ENCODE measurements around the gene BEST2.

Gene BEST2

DNA sequence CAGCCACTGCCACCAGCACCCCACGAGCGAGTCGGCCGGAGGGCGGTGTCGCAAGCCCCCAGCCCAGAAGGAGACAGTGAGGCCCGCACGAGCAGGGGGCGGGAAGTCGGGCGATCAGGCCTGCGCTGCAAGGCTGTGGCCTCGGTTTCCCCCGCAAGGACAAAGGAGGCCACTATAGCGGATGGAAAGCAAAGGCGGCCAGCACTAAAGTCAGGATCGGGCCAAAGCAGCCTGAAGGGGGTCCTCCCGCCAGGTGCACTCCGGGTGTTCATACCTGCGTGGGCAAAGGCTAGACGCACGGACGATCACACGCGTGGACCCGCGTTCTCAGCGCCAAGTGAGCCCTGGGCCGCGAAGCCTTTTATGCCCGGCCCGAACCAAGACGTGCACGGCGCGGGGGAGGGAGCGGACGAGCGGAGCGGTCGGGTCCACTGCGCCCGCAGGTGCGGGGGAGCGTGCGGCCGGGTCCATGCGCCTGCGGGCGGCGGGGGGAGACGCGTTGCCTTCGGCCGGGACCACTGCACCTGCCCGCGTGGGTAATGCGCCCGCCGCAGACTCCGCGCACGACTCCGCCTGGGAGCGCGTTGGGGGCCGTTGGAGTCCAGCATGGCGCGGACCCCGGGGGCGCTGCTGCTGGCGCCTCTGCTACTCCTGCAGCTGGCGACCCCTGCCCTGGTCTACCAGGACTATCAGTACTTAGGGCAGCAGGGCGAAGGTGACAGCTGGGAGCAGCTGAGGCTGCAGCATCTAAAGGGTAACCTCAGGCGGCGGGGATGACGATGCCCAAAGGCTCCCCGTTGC lies 50.1 kb downstream of the BEST2 start, which contains the start of the genes PRDX2 and THSD8:
Gene PRDX2 (minus strand): TSS at position 335 of the 801 bp plus-strand sequence. CDS start 539 bp downstream, outside the sequence.
Gene THSD8 (plus strand): TSS at position 604 of the 801 bp plus-strand sequence. CDS start 3 bp downstream, at position 607.
- TF ChIP-seq, protein P1, sequence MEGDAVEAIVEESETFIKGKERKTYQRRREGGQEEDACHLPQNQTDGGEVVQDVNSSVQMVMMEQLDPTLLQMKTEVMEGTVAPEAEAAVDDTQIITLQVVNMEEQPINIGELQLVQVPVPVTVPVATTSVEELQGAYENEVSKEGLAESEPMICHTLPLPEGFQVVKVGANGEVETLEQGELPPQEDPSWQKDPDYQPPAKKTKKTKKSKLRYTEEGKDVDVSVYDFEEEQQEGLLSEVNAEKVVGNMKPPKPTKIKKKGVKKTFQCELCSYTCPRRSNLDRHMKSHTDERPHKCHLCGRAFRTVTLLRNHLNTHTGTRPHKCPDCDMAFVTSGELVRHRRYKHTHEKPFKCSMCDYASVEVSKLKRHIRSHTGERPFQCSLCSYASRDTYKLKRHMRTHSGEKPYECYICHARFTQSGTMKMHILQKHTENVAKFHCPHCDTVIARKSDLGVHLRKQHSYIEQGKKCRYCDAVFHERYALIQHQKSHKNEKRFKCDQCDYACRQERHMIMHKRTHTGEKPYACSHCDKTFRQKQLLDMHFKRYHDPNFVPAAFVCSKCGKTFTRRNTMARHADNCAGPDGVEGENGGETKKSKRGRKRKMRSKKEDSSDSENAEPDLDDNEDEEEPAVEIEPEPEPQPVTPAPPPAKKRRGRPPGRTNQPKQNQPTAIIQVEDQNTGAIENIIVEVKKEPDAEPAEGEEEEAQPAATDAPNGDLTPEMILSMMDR (IDR thresholded peaks at IDR 0.05; ENCODE audit: insufficient read depth, low read depth, low read length, missing control alignments): no peak
- DNase-seq (ENCODE audit: low read depth): peak; percentile 80
- peak within 1 kb of the TSS; percentile 98 for H3K4me3 ChIP-seq (ENCODE audit: low read length)

GRCh38 chr19:12802267-12803106 lies 50.9 kb downstream of the BEST2 start:
- DNase-seq (ENCODE audit: low read depth): no peak
- TF ChIP-seq, protein P1 (IDR thresholded peaks at IDR 0.05; ENCODE audit: insufficient read depth, low read depth, low read length, missing control alignments): no peak
- H3K4me3 ChIP-seq (ENCODE audit: low read length): peak overlapping the region; percentile 98

DNA sequence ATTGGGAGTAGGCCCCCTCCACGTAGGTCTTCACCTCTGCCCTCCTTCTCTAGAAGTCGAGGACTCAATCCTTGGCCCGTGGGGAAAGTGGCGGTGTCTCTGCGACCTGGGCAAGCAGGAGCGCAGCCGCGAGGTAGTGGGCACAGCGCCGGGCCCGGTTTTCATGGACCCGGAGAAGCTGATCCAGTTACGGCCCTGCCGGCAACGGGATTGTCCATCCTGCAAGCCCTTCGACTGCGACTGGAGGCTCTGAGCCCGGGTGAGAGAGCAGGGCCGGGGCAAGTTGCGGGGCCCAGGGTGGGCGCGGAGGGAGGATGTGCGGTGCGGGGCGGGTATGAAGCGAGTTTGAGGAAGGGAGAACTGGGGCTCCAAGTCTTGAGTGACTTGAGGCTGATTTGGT lies 52.5 kb downstream of the BEST2 start:
- no peak overlapping the region for H3K4me3 ChIP-seq (ENCODE audit: low read length)
- no peak for DNase-seq (ENCODE audit: low read depth)
- TF ChIP-seq, protein P1 (IDR thresholded peaks at IDR 0.05; ENCODE audit: insufficient read depth, low read depth, low read length, missing control alignments): no peak

- TF ChIP-seq, protein P1 (IDR thresholded peaks at IDR 0.05; ENCODE audit: insufficient read depth, low read depth, low read length, missing control alignments): no peak
- H3K4me3 ChIP-seq (ENCODE audit: low read length): peak within 1 kb of the TSS; percentile 78
- DNase-seq (ENCODE audit: low read depth): peak; percentile 94
Observed at GRCh38 chr19:12806242-12807081, 54.9 kb downstream of the BEST2 start, which contains the start of gene RNASEH2A. RNASEH2A (plus strand) TSS chr19:12806584; CDS start chr19:12806674, 90 bp downstream.

Measured in epithelial cell of esophagus (primary cell).